ENCODE data around the gene PHLPP1. TPM values are rescaled to one million over a fixed set of nuclear protein-coding genes. Genes with fewer than 3 reads are reported as not detected.

The PHLPP1 gene
- total RNA-seq, 1 experiment from 2014 or later, result 14.7 TPM

DNA sequence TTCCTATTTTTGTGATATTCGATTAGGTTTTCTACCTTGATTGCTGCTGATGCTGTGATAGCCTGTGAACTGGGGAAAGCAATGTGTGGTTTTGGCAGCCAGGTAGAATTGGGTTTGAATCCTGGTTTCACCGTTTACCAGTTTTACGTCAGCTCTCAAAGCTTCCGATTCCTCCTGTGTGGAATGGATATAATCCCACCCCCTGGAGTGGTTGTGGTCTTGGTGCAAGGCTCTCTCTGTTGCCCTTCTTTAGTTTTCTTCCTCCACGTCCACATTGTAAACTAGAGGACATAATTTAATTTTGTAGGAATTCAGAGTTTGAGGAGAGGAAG, 45.0 kb downstream of the PHLPP1 start:
- CTCF ChIA-PET, result no interaction called here
- no peak for TF ChIP-seq TCF7L2 (IDR thresholded peaks at IDR 0.05; ENCODE audit: borderline replicate concordance, extremely low read depth, insufficient read depth, insufficient read length)
- no peak for TF ChIP-seq POLR2AphosphoS5 (IDR thresholded peaks at IDR 0.05; ENCODE audit: low read depth, low read length)
- no peak for TF ChIP-seq ZFX (IDR thresholded peaks at IDR 0.05)
- no peak for TF ChIP-seq RAD21 (IDR thresholded peaks at IDR 0.05; ENCODE audit: low read depth)
- TF ChIP-seq, protein P1, sequence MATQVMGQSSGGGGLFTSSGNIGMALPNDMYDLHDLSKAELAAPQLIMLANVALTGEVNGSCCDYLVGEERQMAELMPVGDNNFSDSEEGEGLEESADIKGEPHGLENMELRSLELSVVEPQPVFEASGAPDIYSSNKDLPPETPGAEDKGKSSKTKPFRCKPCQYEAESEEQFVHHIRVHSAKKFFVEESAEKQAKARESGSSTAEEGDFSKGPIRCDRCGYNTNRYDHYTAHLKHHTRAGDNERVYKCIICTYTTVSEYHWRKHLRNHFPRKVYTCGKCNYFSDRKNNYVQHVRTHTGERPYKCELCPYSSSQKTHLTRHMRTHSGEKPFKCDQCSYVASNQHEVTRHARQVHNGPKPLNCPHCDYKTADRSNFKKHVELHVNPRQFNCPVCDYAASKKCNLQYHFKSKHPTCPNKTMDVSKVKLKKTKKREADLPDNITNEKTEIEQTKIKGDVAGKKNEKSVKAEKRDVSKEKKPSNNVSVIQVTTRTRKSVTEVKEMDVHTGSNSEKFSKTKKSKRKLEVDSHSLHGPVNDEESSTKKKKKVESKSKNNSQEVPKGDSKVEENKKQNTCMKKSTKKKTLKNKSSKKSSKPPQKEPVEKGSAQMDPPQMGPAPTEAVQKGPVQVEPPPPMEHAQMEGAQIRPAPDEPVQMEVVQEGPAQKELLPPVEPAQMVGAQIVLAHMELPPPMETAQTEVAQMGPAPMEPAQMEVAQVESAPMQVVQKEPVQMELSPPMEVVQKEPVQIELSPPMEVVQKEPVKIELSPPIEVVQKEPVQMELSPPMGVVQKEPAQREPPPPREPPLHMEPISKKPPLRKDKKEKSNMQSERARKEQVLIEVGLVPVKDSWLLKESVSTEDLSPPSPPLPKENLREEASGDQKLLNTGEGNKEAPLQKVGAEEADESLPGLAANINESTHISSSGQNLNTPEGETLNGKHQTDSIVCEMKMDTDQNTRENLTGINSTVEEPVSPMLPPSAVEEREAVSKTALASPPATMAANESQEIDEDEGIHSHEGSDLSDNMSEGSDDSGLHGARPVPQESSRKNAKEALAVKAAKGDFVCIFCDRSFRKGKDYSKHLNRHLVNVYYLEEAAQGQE (IDR thresholded peaks at IDR 0.05; ENCODE audit: low read depth), result no peak
- TF ChIP-seq CBX3 (IDR thresholded peaks at IDR 0.05; ENCODE audit: low read depth), result no peak
- no peak for TF ChIP-seq EZH2phosphoT487 (IDR thresholded peaks at IDR 0.05; ENCODE audit: borderline replicate concordance)
- TF ChIP-seq, protein P2, sequence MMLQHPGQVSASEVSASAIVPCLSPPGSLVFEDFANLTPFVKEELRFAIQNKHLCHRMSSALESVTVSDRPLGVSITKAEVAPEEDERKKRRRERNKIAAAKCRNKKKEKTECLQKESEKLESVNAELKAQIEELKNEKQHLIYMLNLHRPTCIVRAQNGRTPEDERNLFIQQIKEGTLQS (IDR thresholded peaks at IDR 0.05), result no peak
- TF ChIP-seq, protein P3, sequence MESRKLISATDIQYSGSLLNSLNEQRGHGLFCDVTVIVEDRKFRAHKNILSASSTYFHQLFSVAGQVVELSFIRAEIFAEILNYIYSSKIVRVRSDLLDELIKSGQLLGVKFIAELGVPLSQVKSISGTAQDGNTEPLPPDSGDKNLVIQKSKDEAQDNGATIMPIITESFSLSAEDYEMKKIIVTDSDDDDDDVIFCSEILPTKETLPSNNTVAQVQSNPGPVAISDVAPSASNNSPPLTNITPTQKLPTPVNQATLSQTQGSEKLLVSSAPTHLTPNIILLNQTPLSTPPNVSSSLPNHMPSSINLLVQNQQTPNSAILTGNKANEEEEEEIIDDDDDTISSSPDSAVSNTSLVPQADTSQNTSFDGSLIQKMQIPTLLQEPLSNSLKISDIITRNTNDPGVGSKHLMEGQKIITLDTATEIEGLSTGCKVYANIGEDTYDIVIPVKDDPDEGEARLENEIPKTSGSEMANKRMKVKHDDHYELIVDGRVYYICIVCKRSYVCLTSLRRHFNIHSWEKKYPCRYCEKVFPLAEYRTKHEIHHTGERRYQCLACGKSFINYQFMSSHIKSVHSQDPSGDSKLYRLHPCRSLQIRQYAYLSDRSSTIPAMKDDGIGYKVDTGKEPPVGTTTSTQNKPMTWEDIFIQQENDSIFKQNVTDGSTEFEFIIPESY (IDR thresholded peaks at IDR 0.05; ENCODE audit: extremely low read depth, insufficient replicate concordance, low read length), result no peak
- no peak for TF ChIP-seq FOSL1 (IDR thresholded peaks at IDR 0.05; ENCODE audit: low read depth)
- no peak for TF ChIP-seq CEBPB (IDR thresholded peaks at IDR 0.05; ENCODE audit: low read depth)
- TF ChIP-seq YY1 (IDR thresholded peaks at IDR 0.05; ENCODE audit: extremely low read depth, insufficient replicate concordance, low read depth, low read length), result no peak
- no peak for TF ChIP-seq POLR2A (IDR thresholded peaks at IDR 0.05; ENCODE audit: borderline replicate concordance, extremely low read depth, insufficient read depth, insufficient read length)

More for the DNA sequence above, 45.0 kb downstream of the PHLPP1 start:
- BruUV-seq (replicated peaks), result no TSS peak
- intact Hi-C loops (cut with micrococcal nuclease), result no loop called here
- Histone ChIP-seq H3K79me2 (ENCODE audit: insufficient read depth, low read length) (peaks cover 17% of the 10 kb centered on the region), H3K27ac (ENCODE audit: low read depth, low read length) (no peak overlapping the region), H2AFZ (ENCODE audit: low read depth, low read length, poor library complexity, severe bottlenecking) (no peak overlapping the region), H3K9me2 (ENCODE audit: insufficient read depth) (no peaks in the 10 kb centered on the region), H3K4me3 (replicated peaks in 1 of 2; ENCODE audit: low read depth in 1 of 2, low read length in 2 of 2) (no peak overlapping the region), H3K9ac (ENCODE audit: low read length) (no peak overlapping the region), H3K9me3 (ENCODE audit: control insufficient read depth in 1 of 2, insufficient read depth in 1 of 2, low read depth in 1 of 2, low read length in 2 of 2) (no peaks in the 10 kb centered on the region), H3K4me2 (ENCODE audit: low read length) (no peak overlapping the region), H3K27me3 (ENCODE audit: insufficient read depth, low read length) (no peaks in the 10 kb centered on the region), H3K36me3 (ENCODE audit: control insufficient read depth in 1 of 2, insufficient read depth in 2 of 2, low read length in 2 of 2) (no peaks in the 10 kb centered on the region), H4K20me1 (ENCODE audit: insufficient read depth) (no peaks in the 10 kb centered on the region), H3K4me1 (ENCODE audit: control insufficient read depth in 1 of 2, insufficient read depth in 2 of 2, low read length in 2 of 2) (peaks cover 0 to 3% of the 10 kb centered on the region in 2 experiments; a peak in 1 of 4 replicates)
- DNase-seq (ENCODE audit: low read depth, low spot score) (no peak), ATAC-seq (no peak)
- ChIA-PET POLR2A (no interaction called here), RAD21 (ENCODE audit: low non-redundant PET in 1 of 2, low total read pairs in 2 of 2, uncharacterized antibody in 2 of 2, unreplicated experiment in 2 of 2) (no interaction called here)

Data from HCT116 (cell line).